NT2/D1 (cell line): ENCODE results near the gene PLAAT3.
"Not testable (repeated sequence)": the region's sequence is repeated elsewhere in the genome, so short reads cannot be mapped to it uniquely, and the experiment has no call there.

Experiments used
- SUZ12 ChIP-seq: IDR thresholded peaks from 2 replicates; pipeline ENCODE4 v1.6.1; 2011; ENCODE audit not compliant: insufficient read length, insufficient read depth; ENCODE audit errors: extremely low read depth
- YY1 ChIP-seq: IDR thresholded peaks from 2 replicates; pipeline ENCODE4 v1.6.1; 2011; ENCODE audit not compliant: insufficient read length, insufficient read depth
- ZNF274 ChIP-seq: IDR thresholded peaks from 2 replicates; pipeline ENCODE4 v1.6.1; 2011; ENCODE audit warnings: mild to moderate bottlenecking, low read depth, low read length

- TF ChIP-seq YY1, ZNF274, SUZ12: not testable (repeated sequence)
These were observed 35.4 kb downstream of the PLAAT3 start for GRCh38 chr11:63578882-63579281.
